Midbrain (tissue), 1 donor: ENCODE measurements around the gene STK32B.

Experiments used
- DNase-seq: peaks from one replicate; lab custom pipeline; 2025; lab: John Stamatoyannopoulos, UW

Gene STK32B

DNA sequence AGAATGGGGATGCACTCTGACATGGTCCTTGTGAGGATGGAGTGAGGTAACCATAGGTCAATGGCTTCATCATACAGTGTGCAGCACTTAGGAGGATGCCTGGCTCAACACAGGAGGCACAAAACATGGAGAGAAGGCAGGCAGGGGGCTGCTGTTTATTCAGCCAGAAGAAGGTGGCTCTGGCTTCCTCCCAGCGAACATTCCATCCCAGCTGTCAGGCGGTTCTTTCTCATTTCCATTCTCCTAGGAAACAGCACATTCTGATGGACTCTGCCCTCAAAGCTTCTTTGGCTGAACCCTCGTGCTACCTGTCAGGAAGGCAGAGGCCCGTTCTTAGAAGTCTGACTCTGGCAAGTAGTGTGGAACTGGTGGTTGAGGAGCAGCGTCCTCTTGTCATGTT, 18.6 kb downstream of the STK32B start:
- DNase-seq = no peak

DNA sequence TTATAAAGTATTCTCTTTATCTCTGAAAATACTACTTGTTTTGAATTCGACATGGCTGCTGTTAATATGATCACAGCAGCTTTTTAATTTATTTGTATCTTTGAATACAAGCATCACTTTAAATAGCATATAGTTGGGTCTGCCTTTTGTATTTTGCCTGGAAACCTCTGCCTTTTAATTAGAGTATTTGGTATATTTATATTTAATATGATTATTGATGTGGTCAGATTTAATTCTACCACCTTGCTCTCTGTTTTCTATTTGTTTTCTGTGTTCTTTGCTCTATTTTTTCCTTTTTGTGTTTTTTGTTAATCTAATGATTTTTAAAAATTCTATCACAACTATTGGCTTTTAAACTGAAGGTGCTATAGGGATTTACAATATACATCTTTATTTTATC, 21.7 kb downstream of the STK32B start:
- no peak for DNase-seq

DNA sequence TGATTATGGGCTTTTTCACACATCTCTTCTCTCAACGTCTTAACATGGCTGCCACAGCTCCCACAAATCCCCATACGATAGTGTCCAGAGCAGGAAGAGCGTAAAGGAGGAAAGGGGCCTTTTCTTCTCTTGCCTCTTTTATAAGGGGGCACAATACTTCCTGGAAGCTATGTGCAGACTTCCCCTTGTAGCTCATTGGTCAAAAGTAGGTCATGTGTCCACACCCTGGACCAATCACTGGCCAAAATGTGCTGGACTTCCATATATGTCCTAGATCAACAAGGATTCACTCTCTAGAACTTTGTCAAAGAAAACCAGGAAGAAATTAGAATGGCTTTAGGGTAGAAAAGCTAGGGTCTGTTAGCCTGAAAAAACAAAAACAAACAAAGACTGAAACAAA, 26.7 kb downstream of the STK32B start:
- DNase-seq = no peak

DNA sequence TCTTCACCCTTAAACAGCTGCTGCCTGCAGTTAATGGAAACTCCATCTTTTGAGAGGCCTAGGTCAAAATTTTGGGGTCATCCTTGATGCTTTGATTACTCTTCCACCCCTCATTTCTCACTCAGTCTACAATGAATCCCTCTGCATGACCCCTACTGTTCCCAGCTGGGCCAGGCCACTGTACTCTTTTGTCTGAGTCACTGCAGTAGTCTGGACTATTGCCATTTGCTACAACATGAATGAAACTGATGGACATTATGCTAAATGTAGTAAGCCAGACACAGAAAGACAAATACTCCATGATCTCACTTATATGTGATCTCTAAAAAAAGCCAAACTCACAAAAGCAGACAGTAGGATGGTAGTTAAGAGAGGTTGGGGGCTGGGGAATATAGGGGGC, 28.3 kb downstream of the STK32B start:
- no peak for DNase-seq

DNA sequence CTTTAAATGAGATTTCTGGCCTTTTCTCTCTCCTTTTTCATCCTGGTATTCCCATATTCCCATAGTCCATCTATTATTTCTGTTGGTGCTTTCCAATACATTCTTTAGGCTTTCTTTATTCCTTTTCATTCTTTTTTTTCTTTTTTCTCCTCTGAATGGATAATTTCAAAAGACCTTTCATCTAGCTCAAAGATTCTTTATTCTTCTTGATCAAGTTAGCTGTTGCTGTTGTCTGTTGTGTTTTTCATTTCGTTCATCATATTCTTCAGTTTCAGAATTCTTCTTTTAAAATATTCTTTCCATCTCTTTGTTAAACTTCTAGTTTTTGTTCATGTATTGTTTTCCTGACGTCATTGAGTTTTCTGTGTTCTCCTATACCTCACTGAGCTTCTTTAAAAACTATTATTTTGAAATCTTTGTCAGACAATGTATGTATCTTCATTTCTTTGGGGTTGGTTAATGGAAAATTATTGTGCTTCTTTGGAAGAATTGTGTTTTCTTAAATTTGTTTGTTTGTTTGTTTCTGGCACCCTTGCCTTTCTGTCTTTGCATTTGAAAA, 30.2 kb downstream of the STK32B start:
- no peak for DNase-seq

DNA sequence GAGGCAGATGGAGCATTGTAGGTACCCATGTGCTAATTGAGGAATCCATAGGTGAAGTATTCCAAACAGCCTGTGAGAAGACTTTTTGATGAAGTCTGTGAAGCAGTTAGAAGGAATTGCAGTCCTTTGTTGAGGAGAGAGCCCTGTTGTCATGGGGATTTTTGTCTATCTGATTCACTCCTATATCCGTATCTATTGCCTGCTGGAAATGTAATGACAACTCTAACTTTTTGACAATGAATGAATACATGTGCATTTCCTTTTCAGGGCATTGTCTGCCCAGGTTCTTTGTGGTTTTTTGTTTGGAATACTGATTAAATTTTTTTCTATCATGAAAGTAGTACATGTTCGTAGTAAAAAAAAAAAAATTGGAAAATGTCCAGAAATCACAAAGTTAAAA, 31.1 kb downstream of the STK32B start:
- no peak for DNase-seq

DNA sequence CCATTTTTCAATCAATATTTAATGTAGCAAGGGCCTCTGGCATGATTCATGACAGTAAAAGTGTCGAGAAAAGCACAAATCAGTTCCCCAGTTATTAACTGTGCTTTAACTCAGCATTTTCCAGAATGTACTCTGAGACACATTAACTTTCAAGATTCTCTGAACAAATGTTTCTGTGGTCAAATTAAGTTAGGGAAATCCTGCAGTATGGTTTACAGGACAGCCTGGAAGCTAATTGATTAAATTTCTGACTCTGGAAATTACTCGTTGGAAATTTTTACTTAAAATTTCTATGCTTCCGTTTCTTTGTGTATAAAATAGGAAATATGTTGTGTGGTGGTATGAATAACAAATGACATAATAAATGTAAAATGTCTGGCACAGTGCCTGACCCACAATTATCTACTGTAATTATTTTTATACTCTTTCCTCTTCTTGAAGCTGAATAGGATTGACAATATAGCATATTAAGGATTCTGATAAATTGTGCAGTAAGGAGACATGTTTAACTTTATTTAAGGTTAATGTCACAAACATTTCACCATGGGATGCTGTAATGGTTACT, 33.7 kb downstream of the STK32B start:
- DNase-seq = no peak

DNA sequence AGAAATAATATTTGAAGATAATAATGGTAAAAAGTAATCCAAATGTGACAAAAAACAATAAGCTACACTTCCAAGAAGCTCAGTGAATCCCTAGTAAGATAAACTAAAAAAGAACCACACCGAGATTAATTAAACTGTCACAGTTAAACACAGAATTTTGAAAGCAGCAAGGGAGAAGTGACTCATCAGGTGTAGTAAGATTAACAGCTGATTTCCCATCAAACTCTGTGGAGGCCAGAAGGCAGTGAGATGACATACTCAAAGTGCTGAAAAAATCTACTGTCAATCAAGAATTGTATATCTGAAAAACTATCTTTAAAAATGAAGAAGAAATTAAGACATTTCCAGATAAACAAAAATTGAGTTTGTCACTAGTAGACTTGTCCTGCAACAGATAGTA, 35.3 kb downstream of the STK32B start:
- no peak for DNase-seq

DNA sequence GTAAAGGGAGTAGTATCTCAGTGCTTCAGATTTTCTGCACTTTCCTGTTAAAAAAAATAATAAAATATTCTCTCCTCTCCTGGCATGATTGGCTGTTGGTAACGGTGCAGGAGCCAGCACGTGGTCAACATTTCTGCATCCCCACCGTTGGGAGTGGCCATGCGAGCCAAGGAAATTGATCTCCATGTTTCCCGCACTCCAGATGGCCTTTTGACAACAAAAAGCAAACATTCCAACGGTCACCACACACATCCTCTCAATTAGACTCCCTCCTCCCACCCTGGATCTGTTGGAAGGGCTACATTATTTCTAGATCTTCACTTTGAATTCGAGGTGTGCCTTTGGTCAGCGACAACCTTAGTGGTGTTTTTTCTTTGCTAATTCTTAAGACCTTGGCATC, 45.0 kb downstream of the STK32B start:
- DNase-seq = no peak

DNA sequence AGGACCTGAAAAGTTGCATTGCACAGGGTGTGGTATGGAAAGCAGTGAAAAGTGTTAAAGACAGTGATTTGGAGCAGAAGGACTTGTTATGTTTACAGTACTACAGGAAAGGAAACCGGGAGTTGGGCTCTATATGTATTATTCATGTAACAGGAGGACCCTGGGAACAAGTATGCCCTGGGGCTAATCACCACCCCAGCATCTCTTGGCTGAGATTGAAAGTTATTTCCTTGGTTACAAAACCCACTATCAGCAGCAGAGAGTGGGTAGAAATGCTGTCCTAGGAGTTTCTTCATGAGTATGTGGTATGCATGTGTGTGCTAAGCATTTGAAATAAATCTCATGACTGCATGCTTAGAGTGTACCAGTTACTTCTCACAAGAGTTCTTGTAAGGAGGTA, 46.9 kb downstream of the STK32B start:
- DNase-seq = no peak

DNA sequence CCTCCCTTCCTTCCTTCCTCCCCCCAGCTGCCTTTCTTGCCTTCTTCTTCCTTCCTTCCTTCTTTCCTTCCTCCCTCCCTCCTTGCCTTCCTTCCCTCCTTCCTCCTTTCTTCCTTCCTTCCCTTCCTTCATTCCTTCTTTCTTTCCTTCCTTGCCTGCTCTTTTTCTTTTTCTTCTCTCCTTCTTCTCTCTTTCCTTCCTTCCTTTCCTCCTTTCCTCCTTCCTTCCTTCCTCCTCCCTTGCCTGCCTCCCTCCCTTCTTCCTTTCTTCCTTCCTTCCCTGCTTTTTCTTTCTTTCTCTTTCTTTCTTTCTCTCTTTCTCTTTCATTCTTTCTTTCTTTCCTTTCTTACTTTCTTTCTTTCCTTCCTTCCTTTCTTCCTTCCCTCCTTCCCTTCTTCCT, 49.1 kb downstream of the STK32B start:
- no peak for DNase-seq

DNA sequence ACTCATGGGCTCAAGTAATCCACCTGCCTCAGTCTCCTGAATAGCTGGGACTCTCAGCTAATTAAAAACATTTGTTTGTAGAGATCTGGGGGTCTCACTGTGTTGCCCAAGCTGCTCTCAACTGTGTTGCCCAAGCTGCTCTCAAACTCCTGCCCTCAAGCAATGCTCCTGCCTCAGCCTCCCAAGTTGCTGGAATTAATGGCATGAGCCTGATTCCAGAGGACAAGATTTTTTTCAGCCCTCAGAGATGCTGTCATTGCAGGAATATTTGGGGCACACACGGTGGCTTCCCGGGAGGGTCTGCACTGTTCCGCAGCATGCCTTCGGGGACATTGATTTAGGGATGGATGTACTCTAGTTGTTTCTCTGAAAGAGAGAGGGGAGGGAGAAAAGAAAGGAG, 49.7 kb downstream of the STK32B start:
- DNase-seq = no peak

DNA sequence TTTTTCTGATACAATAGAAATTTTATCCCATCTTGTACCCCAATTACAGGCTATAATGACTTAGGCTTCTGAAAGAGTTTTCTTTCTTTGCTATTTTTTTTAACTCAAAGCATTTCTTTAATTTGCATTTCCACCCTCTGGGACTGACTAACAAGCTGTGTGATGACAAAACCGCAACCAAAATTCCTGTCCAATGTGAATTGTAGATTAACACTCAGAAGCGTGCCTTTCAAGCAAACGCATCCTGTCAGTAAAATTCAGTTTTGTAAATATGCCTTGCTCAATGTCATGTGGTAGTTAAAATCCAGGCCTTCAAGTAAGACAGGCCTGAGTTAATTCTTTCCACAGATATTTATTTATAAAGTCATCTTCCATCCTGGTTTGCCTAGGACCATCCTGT, 50.3 kb downstream of the STK32B start:
- DNase-seq = no peak

DNA sequence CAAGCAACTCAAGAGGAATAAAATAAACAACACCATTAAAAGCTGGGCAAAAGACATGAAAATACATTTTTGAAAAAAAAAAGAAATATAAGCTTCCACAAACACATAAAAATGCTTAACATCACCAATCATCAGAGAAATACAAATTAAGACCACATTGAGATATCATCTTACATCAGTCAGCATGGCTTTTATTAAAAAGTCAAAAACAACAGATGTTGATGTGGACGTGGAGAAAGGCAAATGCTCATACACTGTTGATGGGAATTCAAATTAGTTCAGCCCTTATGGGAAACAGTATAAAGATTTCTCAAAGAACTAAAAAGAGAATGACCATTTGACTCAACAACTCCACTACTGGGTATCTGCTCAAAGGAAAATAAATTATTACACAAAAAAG, 59.6 kb downstream of the STK32B start:
- no peak for DNase-seq

DNA sequence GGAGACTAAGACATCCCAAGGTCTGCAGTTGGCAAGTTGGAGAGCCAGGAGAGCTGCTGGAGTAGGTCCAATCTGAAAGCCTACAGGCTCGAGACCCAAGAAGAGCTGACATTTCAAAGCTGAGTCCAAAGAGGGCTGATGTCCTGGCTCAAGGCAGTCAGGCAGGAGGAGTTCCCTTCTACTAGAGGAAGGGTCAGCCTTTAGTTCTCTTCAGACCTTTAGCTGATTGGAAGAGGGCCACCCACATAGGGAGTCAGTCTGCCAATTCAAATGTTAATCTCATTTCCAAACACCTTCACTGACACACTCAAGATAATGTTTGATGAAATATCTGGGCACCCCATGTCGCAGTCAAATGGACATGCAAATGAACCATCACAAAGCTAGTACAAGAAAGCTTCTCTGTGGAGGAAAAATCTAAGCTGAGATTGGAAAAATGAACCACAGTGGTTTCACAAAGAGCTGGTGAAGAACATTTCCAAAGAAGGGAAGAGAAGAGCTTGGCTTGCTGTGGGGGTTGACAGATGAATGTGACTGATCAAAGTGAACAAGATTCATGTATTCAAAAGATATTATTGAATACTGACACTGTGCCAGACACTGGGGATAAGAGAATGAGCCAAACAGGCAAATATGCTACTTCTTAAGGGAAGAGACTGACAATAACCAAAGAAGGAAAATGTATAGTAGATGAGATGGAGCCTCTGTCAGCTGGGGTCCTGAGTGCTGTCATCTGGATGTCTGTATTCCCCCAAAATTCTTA, 61.2 kb downstream of the STK32B start:
- DNase-seq = no peak

DNA sequence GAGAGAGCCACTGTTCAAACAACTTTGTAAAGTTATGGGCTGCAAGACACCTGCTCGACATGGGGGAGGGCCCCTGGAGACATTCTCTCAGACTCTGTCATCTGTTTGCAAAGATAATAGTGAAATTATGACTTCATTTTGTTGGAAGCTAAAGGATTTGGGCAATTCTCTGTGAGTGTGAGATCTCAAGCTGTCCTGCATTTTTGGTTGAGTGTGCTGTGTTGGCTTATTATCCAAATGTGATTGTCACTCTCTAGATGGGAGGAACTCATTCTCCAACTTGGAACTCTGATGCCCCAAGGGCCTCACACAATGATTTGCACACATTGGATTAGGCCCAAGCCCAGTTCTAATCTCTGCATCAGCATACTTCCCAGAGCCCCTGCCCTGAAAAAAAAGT, 63.7 kb downstream of the STK32B start:
- DNase-seq = no peak

DNA sequence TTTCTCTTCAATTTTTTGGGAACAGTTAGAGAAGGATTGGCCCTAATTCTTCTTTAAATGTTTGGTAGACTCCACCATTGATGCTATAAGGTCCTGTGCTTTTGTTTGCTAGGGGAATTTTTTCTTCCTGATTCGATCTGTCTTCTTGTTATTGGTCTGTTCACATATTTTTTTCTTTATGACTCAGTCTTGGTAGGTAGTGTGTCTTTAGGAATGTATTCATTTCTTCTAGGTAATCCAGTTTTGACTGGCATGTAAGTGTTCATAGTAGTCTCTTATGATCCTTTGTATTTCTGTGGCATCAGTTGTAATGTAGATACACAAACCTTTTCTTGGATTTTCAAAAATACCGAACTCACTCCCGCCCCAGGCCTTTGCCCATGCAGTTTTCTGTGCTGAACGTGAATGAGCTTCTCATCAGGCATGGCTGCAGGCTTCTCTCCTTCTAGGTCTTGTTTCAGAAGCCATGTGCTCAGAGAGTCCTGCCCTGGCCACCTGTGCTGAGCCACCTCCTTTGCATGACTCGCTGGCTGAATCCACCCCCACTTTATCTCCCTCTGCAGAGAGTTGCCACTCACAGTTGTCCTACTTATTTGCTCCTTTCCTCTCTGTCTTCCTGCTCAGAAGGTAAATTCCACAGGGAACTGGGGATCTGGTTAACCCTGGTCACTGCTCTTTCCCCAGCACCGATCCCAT, 67.0 kb downstream of the STK32B start:
- DNase-seq = no peak

DNA sequence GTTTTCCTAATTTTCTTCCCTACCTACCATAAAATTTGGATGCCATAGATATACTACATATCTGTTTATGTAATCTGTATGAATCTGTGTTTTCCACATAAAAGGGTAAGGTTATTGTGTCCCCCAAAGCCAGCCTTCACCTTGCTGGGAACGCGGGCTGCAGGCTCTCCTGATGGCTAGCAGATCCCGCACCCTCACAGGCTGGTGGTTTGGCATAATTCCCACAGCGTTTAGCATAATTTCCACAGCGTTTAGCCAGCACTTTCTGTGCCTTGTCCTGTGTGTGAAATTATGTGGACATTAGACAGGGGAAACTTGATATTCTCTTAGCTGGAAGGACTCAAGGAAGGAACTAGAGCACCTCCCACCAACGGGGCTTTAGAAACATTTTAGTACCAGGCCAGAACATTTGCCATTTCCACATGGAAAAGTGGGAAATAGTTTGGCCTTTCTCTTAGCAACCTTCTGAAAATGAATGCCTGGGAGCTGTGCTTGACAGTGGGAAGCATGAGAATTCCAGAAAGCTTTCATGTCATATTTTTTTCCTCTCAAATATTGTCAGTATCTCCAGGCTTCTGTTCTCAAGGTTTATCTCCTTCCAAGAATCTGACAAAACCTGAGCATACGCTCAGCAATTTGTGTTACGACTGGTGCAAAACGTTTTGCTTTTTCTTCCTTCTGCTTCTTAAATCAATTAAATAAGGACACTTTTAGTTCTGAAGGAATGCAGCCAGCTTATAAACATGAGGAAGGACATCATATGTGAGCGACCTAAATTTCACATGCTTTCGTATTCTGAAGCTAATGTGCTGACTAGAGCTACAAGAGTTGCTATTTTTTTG, 67.9 kb downstream of the STK32B start:
- DNase-seq = no peak

DNA sequence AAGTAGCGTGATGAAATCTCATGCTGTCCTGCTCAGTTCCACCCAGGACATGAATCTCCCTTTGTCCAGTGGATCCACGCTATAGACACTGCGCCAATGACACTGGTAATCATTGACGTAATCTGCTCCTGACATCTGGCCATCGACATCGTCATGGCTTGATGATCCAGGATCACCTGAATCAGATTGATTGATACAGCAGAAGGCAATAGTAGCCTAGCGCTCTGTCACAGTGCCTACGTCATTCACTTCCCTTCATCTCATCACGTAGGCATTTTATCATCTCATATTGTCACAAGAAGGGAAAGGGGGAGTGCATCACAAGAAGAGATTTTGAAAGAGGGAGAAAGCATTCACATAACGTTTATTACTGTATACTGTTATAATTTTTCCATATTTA, 68.8 kb downstream of the STK32B start:
- no peak for DNase-seq

DNA sequence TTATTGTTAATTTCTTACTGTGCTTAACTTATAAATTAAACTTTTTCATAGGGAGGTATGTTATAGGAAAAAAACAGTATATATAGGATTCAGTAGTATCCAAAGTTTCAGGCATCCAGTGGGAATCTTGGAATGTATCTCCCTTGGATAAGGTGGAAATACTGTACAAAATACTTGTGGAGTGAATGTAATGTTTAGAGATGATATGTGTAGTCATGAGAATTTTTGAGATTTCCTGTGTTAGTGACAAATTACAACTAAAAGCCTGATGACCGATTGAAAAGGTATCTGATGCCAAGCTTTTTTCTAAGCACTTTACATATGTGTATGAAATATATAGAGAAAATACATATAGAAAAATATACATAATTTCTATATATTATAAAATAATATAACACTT, 69.2 kb downstream of the STK32B start:
- no peak for DNase-seq

DNA sequence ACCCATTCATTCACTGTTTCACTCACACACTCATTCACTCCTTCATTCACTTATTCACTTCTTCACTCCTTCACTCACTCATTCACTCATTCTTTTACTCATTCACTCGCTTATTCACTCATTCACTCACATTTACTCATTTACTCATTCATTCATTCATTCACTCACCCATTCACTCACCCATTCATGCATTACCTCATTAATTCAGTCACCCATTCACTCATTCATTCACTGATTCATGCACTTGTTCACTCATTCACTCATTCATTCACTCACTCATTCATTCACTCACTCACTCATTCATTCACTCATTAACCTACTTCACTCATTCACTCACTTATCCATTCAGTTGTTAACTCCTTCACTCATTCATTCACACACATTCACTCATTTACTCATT, 70.8 kb downstream of the STK32B start:
- DNase-seq = no peak

DNA sequence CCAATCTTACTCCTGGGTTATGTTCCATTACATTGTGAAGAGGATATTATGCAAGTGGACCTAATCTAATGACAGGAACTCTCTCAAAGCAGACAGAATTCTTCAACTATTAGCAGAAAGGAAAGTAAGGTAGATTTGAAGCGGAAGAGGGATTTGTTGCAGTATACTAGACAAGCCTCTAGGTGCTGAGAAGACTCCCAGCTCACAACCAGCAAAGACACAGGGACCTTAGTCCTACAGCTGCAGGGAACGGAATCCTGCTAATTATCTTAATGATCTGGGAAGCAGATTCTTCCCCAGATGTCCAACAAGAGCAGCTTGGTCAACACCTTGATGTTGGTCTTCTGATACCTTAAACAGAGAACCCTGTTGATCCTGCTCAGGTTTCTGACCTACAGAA, 73.6 kb downstream of the STK32B start:
- no peak for DNase-seq
